NB4 (cell line): Measurements from ENCODE around the gene SPTAN1.

ENCODE experiments used
- DNase-seq: peaks from one replicate; pipeline ENCODE4 v3.0.0; 2010; ENCODE audit warnings: low read depth
- H3K4me3 ChIP-seq: one replicate; pipeline ENCODE4 v1.5.1; 2011; ENCODE audit warnings: mild to moderate bottlenecking, low read depth, low read length, moderate library complexity
- MYC ChIP-seq: IDR thresholded peaks from 2 replicates; pipeline ENCODE4 v1.6.1; 2011; ENCODE audit warnings: low read depth, low read length
- POLR2A ChIP-seq: IDR thresholded peaks from 2 replicates; pipeline ENCODE4 v1.6.1; 2011; ENCODE audit warnings: mild to moderate bottlenecking; ENCODE audit not compliant: insufficient read length; ENCODE audit errors: extremely low read depth
- TF ChIP-seq, protein P1 (sequence below): IDR thresholded peaks from 2 replicates; pipeline ENCODE4 v1.6.1; 2011; ENCODE audit warnings: low read depth, low read length
- TF ChIP-seq, protein P2 (sequence below): IDR thresholded peaks from one replicate; pipeline ENCODE4 v1.5.1; 2012; ENCODE audit warnings: low read depth, low read length

SPTAN1 gene

DNA sequence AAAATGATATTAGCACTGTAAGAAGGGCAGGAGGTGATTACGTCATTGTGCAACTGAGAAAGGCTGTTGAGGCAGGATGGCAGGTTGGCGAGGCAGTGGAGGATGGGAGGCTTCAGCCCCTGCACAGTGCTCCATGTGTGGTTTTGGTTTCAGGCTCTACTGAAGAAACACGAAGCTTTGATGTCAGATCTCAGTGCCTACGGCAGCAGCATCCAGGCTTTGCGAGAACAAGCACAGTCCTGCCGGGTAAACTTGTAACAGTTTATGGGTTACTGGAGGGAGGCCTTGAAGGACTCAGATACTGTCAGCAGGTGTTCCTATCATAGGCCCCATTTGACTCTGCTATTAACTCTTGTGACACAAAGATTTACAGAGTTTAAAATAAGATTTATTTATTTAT lies 35.1 kb downstream of the SPTAN1 start:
- peak; percentile 11 for DNase-seq
- TF ChIP-seq, protein P1, sequence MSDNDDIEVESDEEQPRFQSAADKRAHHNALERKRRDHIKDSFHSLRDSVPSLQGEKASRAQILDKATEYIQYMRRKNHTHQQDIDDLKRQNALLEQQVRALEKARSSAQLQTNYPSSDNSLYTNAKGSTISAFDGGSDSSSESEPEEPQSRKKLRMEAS = no peak
- no peak for TF ChIP-seq POLR2A
- no peak overlapping the region for H3K4me3 ChIP-seq

DNA sequence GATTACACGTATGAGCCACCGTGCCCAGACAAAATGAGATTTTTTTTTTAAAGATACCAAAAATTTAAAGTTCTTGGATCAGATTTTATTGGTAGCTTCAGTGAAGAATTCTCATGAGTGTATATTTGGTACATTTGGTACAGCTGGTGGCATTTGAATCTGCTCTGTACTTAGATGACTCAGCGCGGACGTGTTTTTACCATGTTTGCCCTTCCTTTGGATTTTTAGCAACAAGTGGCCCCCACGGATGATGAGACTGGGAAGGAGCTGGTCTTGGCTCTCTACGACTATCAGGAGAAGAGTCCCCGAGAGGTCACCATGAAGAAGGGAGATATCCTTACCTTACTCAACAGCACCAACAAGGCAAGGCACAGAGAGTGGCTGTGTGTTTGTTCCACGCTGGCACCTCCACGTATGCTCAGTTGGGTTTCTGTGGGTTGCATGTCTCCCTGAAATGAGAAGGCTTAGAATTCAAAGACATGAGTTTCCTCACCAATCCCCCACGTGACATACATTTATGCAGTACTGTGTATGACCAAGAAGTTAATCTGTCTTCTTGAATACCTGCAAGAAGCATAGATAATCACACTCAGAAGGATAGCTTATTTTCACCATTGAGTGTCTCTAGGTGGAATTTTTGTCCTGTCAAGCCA lies 36.3 kb downstream of the SPTAN1 start:
- TF ChIP-seq MYC = no peak
- TF ChIP-seq, protein P2, sequence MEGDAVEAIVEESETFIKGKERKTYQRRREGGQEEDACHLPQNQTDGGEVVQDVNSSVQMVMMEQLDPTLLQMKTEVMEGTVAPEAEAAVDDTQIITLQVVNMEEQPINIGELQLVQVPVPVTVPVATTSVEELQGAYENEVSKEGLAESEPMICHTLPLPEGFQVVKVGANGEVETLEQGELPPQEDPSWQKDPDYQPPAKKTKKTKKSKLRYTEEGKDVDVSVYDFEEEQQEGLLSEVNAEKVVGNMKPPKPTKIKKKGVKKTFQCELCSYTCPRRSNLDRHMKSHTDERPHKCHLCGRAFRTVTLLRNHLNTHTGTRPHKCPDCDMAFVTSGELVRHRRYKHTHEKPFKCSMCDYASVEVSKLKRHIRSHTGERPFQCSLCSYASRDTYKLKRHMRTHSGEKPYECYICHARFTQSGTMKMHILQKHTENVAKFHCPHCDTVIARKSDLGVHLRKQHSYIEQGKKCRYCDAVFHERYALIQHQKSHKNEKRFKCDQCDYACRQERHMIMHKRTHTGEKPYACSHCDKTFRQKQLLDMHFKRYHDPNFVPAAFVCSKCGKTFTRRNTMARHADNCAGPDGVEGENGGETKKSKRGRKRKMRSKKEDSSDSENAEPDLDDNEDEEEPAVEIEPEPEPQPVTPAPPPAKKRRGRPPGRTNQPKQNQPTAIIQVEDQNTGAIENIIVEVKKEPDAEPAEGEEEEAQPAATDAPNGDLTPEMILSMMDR = no peak
- no peak for TF ChIP-seq POLR2A
- TF ChIP-seq, protein P1 = no peak
- no peak for DNase-seq
- H3K4me3 ChIP-seq = no peak overlapping the region

DNA sequence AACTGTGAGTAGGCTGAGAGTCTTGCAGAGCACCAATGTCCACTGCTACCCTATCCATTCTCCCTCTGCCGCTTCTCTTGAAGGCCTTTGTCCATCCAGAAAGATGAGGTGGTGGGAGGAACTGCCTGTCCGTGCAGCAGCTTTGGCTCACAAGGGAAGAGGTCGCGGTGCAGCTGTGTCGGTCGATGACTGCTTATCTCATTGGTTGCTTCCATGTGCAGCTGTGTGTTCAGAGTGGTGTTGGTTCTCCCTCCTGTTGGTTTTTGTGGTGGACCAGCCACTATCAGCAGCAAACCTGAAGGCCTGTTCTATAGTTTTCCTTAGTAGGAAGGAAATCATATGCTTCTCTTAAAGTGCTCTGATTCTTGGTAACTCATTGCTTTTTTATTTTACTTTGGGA lies 40.7 kb downstream of the SPTAN1 start:
- TF ChIP-seq MYC (no peak), POLR2A (no peak)
- TF ChIP-seq, protein P2 = no peak
- TF ChIP-seq, protein P1 = no peak
- no peak for DNase-seq
- H3K4me3 ChIP-seq = no peak overlapping the region

DNA sequence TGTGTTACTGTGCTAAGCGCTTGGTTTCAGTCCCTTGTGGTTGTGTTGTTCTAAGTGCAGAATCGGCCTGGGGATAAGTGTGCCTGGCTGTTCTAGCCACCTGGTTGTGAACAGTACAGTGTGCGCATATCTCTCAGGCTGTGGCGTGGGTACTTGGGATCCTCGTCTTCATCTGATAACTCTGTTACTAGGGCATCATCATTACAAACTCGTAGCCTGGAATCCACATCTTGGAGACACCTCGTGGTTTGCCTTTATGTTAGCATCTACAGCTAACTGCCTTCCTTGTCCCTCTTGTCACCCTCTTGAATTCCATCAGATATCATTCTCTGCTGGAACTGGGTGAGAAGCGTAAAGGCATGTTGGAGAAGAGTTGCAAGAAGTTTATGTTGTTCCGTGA lies 41.5 kb downstream of the SPTAN1 start:
- no peak overlapping the region for H3K4me3 ChIP-seq
- TF ChIP-seq, protein P1 = no peak
- no peak for DNase-seq

DNA sequence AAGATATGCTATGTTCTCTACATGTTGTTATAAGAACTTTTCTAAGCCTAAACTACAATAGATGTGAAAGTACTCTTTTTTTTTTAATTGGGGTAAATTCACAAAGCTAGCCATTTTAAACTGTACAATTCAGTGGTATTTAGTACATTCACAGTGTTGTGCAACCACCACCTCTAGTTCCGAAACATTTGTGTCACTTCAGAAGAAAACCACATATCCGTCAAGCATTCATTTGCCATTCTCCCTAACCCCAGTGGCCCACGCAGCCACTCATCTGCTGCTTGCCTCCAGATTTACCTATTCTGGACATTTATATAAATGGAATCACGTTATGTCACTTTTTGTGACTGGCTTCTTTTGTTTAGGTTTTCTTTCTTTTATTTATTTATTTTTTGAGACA lies 43.1 kb downstream of the SPTAN1 start:
- H3K4me3 ChIP-seq = no peak overlapping the region
- TF ChIP-seq MYC (no peak), POLR2A (no peak)
- TF ChIP-seq, protein P2 = no peak
- TF ChIP-seq, protein P1 = no peak
- DNase-seq = peak; percentile 42

DNA sequence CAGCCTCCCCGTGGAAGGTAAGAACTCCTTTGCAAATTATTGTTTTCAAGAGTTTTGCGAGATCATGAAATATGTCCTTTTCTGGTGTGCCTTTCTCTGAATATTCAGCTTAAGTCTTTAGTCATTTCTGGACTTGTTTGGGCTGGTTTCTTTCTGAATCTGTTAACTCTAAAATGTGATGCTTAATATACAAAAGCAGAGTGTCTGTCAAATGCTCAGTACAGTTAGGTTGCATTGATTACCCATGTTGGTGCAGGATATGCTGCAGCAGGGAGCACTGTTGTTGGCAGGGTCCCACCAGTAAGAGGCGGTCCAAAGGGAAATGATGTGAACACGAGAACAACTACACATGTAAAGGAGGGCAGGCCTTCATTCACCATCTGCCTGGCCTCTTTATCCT lies 47.7 kb downstream of the SPTAN1 start:
- TF ChIP-seq, protein P1 = no peak
- TF ChIP-seq POLR2A (no peak), MYC (no peak)
- TF ChIP-seq, protein P2 = no peak
- H3K4me3 ChIP-seq = no peak overlapping the region
- DNase-seq = no peak

DNA sequence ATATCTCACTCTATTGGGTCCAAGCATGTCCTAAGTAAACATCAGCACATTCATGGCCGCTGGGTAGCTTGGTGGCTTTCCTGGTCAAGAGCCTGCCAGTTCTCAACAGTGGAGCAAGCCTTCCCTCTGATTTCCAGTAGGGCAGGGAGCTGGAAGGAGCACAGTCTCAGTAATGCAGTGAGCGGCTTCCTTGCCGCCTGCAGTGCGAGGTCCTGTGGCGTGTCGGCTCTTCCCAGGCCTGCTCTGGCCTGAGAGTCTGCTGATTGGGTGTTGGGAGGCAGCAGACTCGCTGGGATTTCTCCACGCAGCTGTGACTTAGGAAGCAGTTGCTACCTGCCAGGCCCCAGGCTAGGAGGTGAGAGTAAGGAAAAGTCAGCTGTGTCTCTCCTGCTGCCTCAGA lies 51.3 kb downstream of the SPTAN1 start:
- TF ChIP-seq, protein P1 = no peak
- TF ChIP-seq, protein P2 = no peak
- no peak for DNase-seq
- H3K4me3 ChIP-seq = no peak overlapping the region
